ENCODE results near the gene PCAT7. TPM values are rescaled to one million over a fixed set of nuclear protein-coding genes. Genes with fewer than 3 reads are reported as not detected.

The PCAT7 gene
- total RNA-seq: not detected

DNA sequence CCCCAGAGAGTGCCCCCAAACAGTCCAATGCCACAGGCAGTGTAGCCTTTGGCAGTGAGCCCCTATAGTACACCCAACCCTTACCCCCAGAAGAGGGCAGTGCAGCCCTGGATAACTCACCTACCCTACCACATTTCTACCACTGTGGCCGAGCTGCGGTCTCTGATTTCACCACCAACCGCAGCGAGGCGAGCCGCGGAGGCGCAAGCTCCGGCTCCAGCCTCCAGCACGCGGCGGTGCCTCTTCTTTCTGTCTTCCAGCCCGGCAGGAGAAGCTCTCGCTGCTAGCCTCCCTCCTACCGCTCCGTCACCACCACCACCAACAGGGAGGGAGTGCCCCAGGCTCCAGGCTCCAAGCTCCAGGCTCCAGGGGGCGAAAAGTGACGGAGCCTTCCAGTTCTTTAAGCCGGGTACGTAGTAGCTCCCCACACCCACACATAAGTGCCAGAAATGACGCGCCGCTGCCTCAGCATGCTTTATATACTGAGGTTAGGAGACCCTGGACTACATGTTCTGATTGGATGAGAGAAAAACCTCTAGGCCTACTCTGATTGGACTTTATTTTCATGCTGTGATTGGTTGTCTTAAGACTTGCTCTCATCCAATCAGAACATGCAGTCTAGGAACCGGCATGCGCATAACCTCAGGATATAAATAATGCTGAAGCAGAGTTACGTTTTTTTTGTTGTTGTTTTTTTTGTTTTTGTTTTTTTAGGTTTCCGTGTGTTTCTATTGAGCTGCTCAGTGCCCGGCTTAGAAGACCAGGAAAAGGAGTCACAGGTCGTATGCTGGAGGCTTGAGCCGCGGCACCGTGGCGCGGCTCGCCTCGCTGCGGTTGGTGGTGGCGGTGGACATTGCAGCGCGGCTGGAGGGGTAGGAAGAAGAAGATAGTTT, at the start of gene PCAT7:
PCAT7 (plus strand) TSS at position 645 of the 893 bp plus-strand sequence.

DNA sequence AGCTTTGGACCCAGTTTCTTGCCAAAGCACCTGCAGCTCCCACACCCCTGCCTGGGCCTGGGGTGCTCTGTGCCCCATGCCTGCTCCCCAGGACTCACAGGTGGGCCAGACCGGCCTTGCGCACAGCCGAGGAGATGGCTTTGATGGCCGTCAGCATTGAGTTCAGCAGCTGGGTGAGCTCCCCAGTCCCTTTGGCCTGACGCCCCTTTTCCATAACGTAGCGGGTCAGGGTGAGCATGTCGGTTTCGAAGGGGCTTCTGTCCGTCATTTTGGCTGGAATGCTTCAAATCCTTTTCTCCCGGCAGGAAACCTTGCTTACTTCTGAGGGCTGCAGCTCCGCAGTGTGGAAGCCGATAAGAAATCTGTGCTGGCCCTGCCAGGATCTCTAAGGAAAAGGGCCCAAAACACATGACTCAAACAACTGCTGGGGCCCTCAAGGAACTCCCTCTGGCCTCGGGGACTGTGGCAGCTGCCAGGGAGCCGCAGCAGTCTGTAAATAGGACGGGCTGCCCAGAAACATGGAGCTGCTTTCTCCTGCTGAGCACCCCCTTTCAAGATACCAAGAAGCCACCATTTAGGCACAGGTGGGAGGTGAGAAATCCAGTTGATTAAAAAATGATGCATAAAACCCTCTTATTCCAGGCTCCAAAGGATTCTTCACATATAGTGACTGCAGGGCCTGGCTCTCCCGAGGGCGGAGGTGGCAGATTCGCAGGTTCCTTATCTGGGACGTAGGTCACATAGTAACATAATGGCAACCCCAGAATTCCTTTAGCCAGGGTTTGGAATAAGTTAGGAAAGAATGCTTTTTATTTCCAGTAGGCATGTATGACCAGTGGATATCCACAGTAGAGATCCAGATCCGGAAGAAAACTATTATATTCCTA, 38.8 kb downstream of the PCAT7 start, which contains the start of gene FBP2:
FBP2 (minus strand) TSS at position 366 of the 887 bp plus-strand sequence; CDS start at position 268, 98 bp downstream.

Small RNAs within 50 kb of the gene (small RNA-seq; reads per million reads assigned to genes)
- not detected for gene RNU6-669P (ENCODE audit: low replicate concordance)

Other genes starting within 250 kb of the PCAT7 start
- gene NUTM2F, start 226.4 kb upstream of the PCAT7 start, total RNA-seq: not detected
- gene FBP2, start 38.7 kb downstream of the PCAT7 start, total RNA-seq: not detected
- not detected for gene FBP1, start 84.4 kb downstream of the PCAT7 start, total RNA-seq
- gene AOPEP, start 171.6 kb downstream of the PCAT7 start, total RNA-seq: 71.7 TPM

Measured in parietal lobe (tissue), 2 donors.